MM.1S (cell line): ENCODE measurements around the gene CCZ1B.
"Not testable (repeated sequence)": the region's sequence is repeated elsewhere in the genome, so short reads cannot be mapped to it uniquely, and the experiment has no call there.

Experiments
- EZH2 ChIP-seq: fragments of 300-600 bp; sonication (generic); optimal IDR thresholded peaks from 2 replicates; pipeline ENCODE3; 2017; ENCODE audit warnings: low read depth, mild to moderate bottlenecking, antibody characterized with exemption, low read length, mixed read lengths
- EZH2phosphoT487 ChIP-seq: fragments of 300-600 bp; sonication (generic); IDR thresholded peaks from 2 replicates; pipeline ENCODE4 v1.6.1; 2018; ENCODE audit warnings: antibody characterized with exemption, low read length
- TF ChIP-seq, protein P1 (sequence below): fragments of 300-600 bp; sonication (generic); IDR thresholded peaks from 2 replicates; pipeline ENCODE4 v1.5.1; 2016; ENCODE audit warnings: antibody characterized with exemption, low read length, mixed read lengths

- TF ChIP-seq, protein P1, sequence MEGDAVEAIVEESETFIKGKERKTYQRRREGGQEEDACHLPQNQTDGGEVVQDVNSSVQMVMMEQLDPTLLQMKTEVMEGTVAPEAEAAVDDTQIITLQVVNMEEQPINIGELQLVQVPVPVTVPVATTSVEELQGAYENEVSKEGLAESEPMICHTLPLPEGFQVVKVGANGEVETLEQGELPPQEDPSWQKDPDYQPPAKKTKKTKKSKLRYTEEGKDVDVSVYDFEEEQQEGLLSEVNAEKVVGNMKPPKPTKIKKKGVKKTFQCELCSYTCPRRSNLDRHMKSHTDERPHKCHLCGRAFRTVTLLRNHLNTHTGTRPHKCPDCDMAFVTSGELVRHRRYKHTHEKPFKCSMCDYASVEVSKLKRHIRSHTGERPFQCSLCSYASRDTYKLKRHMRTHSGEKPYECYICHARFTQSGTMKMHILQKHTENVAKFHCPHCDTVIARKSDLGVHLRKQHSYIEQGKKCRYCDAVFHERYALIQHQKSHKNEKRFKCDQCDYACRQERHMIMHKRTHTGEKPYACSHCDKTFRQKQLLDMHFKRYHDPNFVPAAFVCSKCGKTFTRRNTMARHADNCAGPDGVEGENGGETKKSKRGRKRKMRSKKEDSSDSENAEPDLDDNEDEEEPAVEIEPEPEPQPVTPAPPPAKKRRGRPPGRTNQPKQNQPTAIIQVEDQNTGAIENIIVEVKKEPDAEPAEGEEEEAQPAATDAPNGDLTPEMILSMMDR: not testable (repeated sequence)
- TF ChIP-seq EZH2, EZH2phosphoT487: not testable (repeated sequence)
Observed at GRCh38 chr7:6864188-6864587, 38.1 kb upstream of the CCZ1B start.
